ENCODE data around the gene MRPS31.

MRPS31 gene

DNA sequence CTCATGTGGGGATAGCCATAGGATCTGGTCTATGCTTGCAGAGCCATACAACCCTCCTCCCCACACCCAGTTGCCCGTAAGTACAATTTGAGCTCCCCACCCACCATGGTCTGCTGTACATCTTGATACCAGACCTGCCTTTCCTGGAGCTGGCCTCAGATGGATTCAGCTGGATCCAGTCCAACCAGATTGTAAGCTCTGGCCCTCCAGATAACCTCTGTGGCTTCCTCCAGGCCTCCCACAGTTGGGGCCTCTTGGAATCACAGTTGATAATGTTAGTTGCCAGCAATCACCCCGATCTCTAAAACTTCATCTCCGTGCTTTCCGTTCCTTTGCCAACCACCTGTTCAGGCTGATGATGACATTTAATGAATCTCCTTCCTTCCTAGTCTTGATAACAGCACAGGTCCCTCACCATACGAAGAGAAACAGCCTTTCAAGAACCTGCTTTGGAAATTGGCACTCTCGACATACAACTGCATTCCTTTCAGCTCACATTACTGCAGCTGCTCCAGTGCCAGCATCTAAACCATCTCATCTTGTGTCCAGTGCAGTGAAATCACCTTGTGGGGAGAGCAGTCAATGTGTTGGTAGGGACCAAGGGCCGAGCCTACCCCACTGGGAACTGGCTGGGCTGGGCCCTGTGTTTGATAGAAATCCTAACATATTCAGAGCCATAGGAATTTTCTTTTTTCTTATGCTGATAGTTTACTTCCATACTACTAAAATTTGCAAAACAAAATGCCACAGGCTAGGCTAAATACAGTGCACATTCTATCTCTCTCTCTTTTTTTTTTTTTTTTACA is 89.4 kb downstream of the MRPS31 start:
- Mint-ChIP-seq H3K9me3 (no peaks in the 10 kb centered on the region), H3K27me3 (ENCODE audit: low read depth, poor library complexity) (peaks cover 4% of the 10 kb centered on the region), H3K27ac (no peak overlapping the region), H3K4me3 (no peak overlapping the region), H3K4me1 (peaks cover 13% of the 10 kb centered on the region), H3K36me3 (ENCODE audit: low read depth) (no peaks in the 10 kb centered on the region)
- no peak for DNase-seq
- TF ChIP-seq, protein P1, sequence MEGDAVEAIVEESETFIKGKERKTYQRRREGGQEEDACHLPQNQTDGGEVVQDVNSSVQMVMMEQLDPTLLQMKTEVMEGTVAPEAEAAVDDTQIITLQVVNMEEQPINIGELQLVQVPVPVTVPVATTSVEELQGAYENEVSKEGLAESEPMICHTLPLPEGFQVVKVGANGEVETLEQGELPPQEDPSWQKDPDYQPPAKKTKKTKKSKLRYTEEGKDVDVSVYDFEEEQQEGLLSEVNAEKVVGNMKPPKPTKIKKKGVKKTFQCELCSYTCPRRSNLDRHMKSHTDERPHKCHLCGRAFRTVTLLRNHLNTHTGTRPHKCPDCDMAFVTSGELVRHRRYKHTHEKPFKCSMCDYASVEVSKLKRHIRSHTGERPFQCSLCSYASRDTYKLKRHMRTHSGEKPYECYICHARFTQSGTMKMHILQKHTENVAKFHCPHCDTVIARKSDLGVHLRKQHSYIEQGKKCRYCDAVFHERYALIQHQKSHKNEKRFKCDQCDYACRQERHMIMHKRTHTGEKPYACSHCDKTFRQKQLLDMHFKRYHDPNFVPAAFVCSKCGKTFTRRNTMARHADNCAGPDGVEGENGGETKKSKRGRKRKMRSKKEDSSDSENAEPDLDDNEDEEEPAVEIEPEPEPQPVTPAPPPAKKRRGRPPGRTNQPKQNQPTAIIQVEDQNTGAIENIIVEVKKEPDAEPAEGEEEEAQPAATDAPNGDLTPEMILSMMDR (IDR thresholded peaks at IDR 0.05) = no peak

DNA sequence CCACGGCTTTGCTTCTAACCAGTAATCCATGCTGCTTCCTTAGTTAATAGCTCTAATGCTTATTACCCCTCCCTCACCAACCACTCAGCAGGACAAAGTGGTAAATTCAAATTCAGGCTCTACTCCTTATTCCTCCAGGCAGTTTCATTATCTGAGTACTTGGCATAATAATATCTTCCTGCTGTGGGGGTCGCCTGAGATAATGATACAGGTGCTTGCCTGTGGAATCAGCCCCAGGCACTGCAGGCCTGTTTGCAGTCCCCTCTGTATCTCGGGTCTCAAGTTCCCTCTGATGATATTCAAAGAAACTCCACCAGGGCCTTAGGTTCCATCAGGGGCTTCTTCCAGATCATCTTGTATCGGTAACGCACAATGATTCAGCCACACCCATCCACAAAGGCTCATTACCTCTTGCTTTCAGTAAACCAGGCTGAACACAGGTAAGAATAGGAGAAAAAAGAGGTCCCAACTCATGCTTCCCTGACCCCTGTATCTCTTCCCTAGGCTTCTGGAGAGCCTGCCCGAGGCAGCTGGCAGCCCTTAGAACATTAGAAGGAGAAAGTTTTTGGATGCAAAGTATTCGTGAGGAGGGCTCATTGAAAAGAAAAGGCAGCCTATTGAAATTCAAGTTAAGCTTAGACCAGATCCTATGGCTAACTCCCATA is 90.2 kb downstream of the MRPS31 start:
- Mint-ChIP-seq H3K27ac (no peak overlapping the region), H3K27me3 (ENCODE audit: low read depth, poor library complexity) (peaks cover 2% of the 10 kb centered on the region), H3K9me3 (no peaks in the 10 kb centered on the region), H3K36me3 (ENCODE audit: low read depth) (no peaks in the 10 kb centered on the region), H3K4me1 (peaks cover 13% of the 10 kb centered on the region), H3K4me3 (no peak overlapping the region)
- TF ChIP-seq, protein P1 (IDR thresholded peaks at IDR 0.05) = no peak
- DNase-seq = no peak

DNA sequence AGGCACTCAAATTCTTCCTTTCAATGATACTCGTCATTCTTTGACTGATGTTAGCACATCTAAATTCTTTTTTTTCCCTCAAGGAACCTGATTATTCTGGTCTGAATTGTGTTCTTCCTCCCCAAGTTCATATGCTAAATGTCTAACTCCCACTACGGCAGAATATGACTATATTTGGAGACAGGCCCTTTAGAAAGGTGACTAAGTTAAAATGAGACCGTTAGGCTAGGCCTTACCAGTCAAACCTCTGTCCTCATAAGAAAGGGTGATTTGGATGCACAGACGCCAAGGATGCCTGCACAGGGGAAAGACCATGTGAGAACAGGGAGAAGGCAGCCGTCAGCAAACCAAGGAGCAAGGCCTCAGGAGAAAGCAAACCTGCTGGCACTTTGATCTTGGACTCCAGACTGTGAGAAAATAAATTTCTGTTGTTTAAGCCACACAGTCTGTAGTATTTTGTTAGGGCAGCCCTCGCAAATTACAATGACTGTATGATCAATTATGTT is 91.5 kb downstream of the MRPS31 start:
- H3K4me3 Mint-ChIP-seq = no peak overlapping the region

More for the DNA sequence above, 91.5 kb downstream of the MRPS31 start:
- no peaks in the 10 kb centered on the region for H3K36me3 Mint-ChIP-seq (ENCODE audit: low read depth)
- H3K27me3 Mint-ChIP-seq (ENCODE audit: low read depth, poor library complexity) = no peaks in the 10 kb centered on the region
- TF ChIP-seq, protein P1 (IDR thresholded peaks at IDR 0.05) = no peak
- no peaks in the 10 kb centered on the region for H3K9me3 Mint-ChIP-seq
- peaks cover 13% of the 10 kb centered on the region for H3K4me1 Mint-ChIP-seq
- DNase-seq = no peak
- no peak overlapping the region for H3K27ac Mint-ChIP-seq
